ENCODE results near the gene XYLT1. TPM values are rescaled to one million over a fixed set of nuclear protein-coding genes. Genes with fewer than 3 reads are reported as not detected.
A peak's percentile ranks its signal among the peaks of the same experiment; 100 is the strongest.

The XYLT1 gene
- total and polyA plus RNA-seq, 2 of the 4 experiments (the other 2 are of a cell fraction), result 9.0 to 12.7 TPM

DNA sequence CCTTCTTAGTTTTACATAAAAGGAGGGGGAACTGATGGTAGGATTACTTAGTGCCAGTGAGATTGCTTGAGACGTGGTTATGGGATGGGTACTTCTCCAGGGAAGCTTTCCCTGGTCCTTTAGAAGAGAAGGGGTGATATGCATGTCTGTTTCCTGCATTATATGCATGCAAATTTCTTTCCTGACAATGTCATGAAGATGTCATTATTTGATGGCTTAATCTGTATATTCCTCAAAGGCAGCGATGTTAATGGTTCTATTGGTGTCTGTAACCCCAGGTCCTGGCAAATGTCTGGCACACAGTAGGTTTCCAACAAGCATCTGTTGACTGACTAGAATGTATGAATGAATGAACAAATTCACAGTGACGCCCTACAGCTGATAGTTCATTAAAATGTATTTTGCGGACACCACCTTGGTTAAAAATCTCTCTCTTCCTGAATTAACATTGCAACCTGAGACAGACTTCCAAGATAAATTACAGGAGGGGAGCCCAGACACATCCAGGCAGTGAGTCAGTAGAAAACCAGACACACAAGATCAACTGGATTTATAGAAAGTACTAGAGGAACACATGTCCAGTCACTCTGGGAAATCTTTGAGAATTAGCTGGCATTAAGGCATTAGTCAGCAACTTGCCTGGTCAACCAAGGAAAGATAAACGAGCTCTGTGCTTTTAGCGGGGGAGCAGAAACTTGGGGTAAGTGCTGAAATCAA, 293.4 kb downstream of the XYLT1 start:
- Histone ChIP-seq H3K36me3 (ENCODE audit: control insufficient read depth, insufficient read depth, low read length) (0 out of 2 replicates have a peak, but pooled peaks cover 2% of the 10 kb centered on the region), H4K8ac (ENCODE audit: low read depth in 2 of 2, low read length in 2 of 2) (no peak overlapping the region), H2AFZ (replicated peaks; ENCODE audit: low read length, poor library complexity) (no peak overlapping the region), H4K20me1 (ENCODE audit: insufficient read depth, low read length) (peaks cover 18% of the 10 kb centered on the region; the same call in 1 of the 2 replicates), H3K27ac (ENCODE audit: insufficient read depth, low read length) (no peak overlapping the region), H2AK9ac (replicated peaks; ENCODE audit: low read depth, low read length, poor library complexity) (no peak overlapping the region), H2BK15ac (ENCODE audit: low read depth, low read length) (no peak overlapping the region), H2BK5ac (ENCODE audit: low read depth, low read length, poor library complexity, severe bottlenecking) (no peak overlapping the region), H3K4me2 (ENCODE audit: low read depth, low read length) (no peak overlapping the region), H4K5ac (ENCODE audit: low read depth, low read length) (no peak overlapping the region), H3K4me1 (ENCODE audit: control insufficient read depth, insufficient read depth, low read length) (peaks cover 1% of the 10 kb centered on the region; the same call in 1 of the 2 replicates), H3K18ac (ENCODE audit: low read depth, low read length) (no peak overlapping the region), H3K79me1 (ENCODE audit: low read depth in 1 of 2, low read length in 2 of 2) (peaks cover 0 to 4% of the 10 kb centered on the region in 2 experiments; a peak in 1 of 4 replicates), H3K9me3 (ENCODE audit: control insufficient read depth, insufficient read depth, low read length) (no peaks in the 10 kb centered on the region), H2BK20ac (ENCODE audit: low read depth, low read length) (no peak overlapping the region), H4K91ac (ENCODE audit: insufficient read depth, low read depth, low read length) (no peak overlapping the region), H3K23ac (ENCODE audit: low read depth, low read length) (no peak overlapping the region), H3K14ac (replicated peaks; ENCODE audit: low read depth, low read length) (no peak overlapping the region), H3K4me3 (ENCODE audit: insufficient read depth, low read depth, low read length) (no peak overlapping the region), H3K27me3 (ENCODE audit: control insufficient read depth, insufficient read depth, low read length) (no peaks in the 10 kb centered on the region), H3K56ac (ENCODE audit: extremely low read depth, insufficient read depth, low read length) (no peak overlapping the region), H3K9me1 (ENCODE audit: insufficient read depth, low read length) (peaks cover 9% of the 10 kb centered on the region; the same call in 1 of the 2 replicates), H2BK120ac (ENCODE audit: low read depth, low read length) (no peak overlapping the region), H3K4ac (ENCODE audit: low read depth, low read length) (no peak overlapping the region), H2AK5ac (ENCODE audit: low read depth, low read length) (no peak overlapping the region), H3K9ac (ENCODE audit: low read depth, low read length) (no peak overlapping the region)
- TF ChIP-seq USF2 (IDR thresholded peaks at IDR 0.05; ENCODE audit: low read depth, low read length) (no peak), CEBPB (IDR thresholded peaks at IDR 0.05; ENCODE audit: low read depth, low read length) (no peak), MAZ (IDR thresholded peaks at IDR 0.05; ENCODE audit: borderline replicate concordance, low read depth, low read length) (no peak), MAFK (IDR thresholded peaks at IDR 0.05; ENCODE audit: low read depth, low read length) (peak; percentile 27; the same call in 1 of the 2 replicates)
- TF ChIP-seq, protein P1, sequence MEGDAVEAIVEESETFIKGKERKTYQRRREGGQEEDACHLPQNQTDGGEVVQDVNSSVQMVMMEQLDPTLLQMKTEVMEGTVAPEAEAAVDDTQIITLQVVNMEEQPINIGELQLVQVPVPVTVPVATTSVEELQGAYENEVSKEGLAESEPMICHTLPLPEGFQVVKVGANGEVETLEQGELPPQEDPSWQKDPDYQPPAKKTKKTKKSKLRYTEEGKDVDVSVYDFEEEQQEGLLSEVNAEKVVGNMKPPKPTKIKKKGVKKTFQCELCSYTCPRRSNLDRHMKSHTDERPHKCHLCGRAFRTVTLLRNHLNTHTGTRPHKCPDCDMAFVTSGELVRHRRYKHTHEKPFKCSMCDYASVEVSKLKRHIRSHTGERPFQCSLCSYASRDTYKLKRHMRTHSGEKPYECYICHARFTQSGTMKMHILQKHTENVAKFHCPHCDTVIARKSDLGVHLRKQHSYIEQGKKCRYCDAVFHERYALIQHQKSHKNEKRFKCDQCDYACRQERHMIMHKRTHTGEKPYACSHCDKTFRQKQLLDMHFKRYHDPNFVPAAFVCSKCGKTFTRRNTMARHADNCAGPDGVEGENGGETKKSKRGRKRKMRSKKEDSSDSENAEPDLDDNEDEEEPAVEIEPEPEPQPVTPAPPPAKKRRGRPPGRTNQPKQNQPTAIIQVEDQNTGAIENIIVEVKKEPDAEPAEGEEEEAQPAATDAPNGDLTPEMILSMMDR (conservative IDR thresholded peaks at IDR 0.05; ENCODE audit: low read depth, low read length), result no peak
- BruUV-seq (replicated peaks), result no TSS peak
- POLR2A ChIA-PET (ENCODE audit: unreplicated experiment), result no interaction called here
- peak; percentile 68 for DNase-seq
- no peak for ATAC-seq (ENCODE audit: low read depth)
- WGBS, 2 experiments (ENCODE audit: extremely low coverage in 2 of 2, insufficient read length in 1 of 2), result 45% methylated on average over 2 of the region's 6 CpGs; no CpG with 5 or more reads in 1 of the 2 experiments
- intact Hi-C loops (cut with micrococcal nuclease) (no loop called here), dilution Hi-C loops (cut with HindIII; ENCODE audit: low sequenced_read_pairs, unreplicated experiment) (no loop called here), in situ Hi-C loops (cut with MboI; ENCODE audit: low sequenced_read_pairs) (no loop called here)
- CTCF ChIA-PET, result no interaction called here
